ENCODE results near the gene CIB4.

DNA sequence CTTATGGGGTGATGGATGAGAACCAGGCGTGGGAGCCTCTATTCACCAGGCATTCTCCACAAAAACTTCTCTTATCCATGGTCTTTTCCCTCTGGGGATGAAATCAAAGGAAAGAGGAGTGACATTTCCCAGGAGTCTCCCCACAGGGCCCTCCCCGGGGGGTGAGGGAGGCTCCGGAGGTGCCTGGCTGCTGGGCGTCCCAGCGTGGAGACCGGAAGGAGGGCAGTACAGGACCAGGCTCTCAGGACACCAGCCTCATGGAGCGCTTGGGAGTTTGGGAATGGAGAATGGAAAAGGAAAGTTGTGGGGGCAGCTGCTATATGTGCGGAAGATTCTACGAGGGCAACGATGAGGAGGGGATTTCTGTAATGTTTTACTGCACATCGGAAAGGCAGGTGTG is 22.1 kb downstream of the CIB4 start:
- TF ChIP-seq RUNX1 (IDR thresholded peaks at IDR 0.05; ENCODE audit: low read depth) (no peak), ZNF121 (CRISPR knock-in tag; conservative IDR thresholded peaks at IDR 0.05) (no peak), KAT2B (IDR thresholded peaks at IDR 0.05; ENCODE audit: low read depth, low read length) (no peak)
- TF ChIP-seq, protein P1, sequence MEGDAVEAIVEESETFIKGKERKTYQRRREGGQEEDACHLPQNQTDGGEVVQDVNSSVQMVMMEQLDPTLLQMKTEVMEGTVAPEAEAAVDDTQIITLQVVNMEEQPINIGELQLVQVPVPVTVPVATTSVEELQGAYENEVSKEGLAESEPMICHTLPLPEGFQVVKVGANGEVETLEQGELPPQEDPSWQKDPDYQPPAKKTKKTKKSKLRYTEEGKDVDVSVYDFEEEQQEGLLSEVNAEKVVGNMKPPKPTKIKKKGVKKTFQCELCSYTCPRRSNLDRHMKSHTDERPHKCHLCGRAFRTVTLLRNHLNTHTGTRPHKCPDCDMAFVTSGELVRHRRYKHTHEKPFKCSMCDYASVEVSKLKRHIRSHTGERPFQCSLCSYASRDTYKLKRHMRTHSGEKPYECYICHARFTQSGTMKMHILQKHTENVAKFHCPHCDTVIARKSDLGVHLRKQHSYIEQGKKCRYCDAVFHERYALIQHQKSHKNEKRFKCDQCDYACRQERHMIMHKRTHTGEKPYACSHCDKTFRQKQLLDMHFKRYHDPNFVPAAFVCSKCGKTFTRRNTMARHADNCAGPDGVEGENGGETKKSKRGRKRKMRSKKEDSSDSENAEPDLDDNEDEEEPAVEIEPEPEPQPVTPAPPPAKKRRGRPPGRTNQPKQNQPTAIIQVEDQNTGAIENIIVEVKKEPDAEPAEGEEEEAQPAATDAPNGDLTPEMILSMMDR (IDR thresholded peaks at IDR 0.05 in 2 of 3, conservative IDR thresholded peaks at IDR 0.05 in 1 of 3; ENCODE audit: insufficient read depth in 2 of 3, low read depth in 1 of 3, low read length in 3 of 3) = no peak
